Adrenal gland (tissue), 5 donors: ENCODE results near the gene UBE2R2.

Experiments
- POLR2A ChIP-seq, 2 donors: fragments of 450-650 bp; IDR thresholded peaks; one replicate each; pipeline ENCODE4 v1.6.1; 2017; ENCODE audit warnings: antibody characterized with exemption in 2 of 2, mild to moderate bottlenecking in 2 of 2, moderate library complexity in 1 of 2
- TF ChIP-seq, protein P1 (sequence below), 6 experiments: fragments of 450-650 bp in 4 of 6; fragments of 200-600 bp in 2 of 6; sonication (generic) in 1 of 6; IDR thresholded peaks; 1 replicate in 5 of 6; 2 replicates in 1 of 6; pipeline versions ENCODE4 v1.5.1 to v1.8.0; 2016 to 2021; ENCODE audit warnings: antibody characterized with exemption in 6 of 6, mild to moderate bottlenecking in 2 of 6, moderate library complexity in 1 of 6
- donor health status: DM: no; HTN: no; CAD: no.

GRCh38 chr9:33956544-33956943 lies 139.6 kb downstream of the UBE2R2 start:
- TF ChIP-seq, protein P1, sequence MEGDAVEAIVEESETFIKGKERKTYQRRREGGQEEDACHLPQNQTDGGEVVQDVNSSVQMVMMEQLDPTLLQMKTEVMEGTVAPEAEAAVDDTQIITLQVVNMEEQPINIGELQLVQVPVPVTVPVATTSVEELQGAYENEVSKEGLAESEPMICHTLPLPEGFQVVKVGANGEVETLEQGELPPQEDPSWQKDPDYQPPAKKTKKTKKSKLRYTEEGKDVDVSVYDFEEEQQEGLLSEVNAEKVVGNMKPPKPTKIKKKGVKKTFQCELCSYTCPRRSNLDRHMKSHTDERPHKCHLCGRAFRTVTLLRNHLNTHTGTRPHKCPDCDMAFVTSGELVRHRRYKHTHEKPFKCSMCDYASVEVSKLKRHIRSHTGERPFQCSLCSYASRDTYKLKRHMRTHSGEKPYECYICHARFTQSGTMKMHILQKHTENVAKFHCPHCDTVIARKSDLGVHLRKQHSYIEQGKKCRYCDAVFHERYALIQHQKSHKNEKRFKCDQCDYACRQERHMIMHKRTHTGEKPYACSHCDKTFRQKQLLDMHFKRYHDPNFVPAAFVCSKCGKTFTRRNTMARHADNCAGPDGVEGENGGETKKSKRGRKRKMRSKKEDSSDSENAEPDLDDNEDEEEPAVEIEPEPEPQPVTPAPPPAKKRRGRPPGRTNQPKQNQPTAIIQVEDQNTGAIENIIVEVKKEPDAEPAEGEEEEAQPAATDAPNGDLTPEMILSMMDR (IDR thresholded peaks at IDR 0.05): no peak
- no peak for TF ChIP-seq POLR2A (IDR thresholded peaks at IDR 0.05)
